B cell (primary cell): ENCODE measurements around the gene NRP1. TPM values are rescaled to one million over a fixed set of nuclear protein-coding genes. Genes with fewer than 3 reads are reported as not detected.

ENCODE experiments used
- ATAC-seq: fragments of 200-7000 bp; cut with Tn5 transposase; one replicate; pipeline ENCODE4 v1.10.0; 2021; ENCODE audit warnings: low read depth, mild to moderate bottlenecking, moderate number of reproducible peaks, moderate library complexity
- CTCF ChIA-PET: fragments of 350-600 bp; sonication (Branson Sonifier 250); formaldehyde crosslinking; loops from one replicate; lab custom pipeline; 2021; ENCODE audit warnings: antibody characterized with exemption, inconsistent platforms; lab: Charles Lee
- POLR2A ChIA-PET: fragments of 350-600 bp; sonication (Branson Sonifier 250); formaldehyde crosslinking; loops from one replicate; lab custom pipeline; 2021; ENCODE audit warnings: antibody characterized with exemption; lab: Charles Lee
- DNase-seq: peaks from one replicate; pipeline ENCODE4 v3.0.0; 2013
- H2AFZ ChIP-seq: 2 replicates; pipeline ENCODE4 v1.6.1; 2012; ENCODE audit warnings: mild to moderate bottlenecking, low read depth, low read length; ENCODE audit not compliant: insufficient read depth, poor library complexity, severe bottlenecking
- H3K27ac ChIP-seq, 2 donors: 1 replicate in 1 of 2; 2 replicates in 1 of 2; pipeline ENCODE4 v1.5.1; 2012 to 2013; ENCODE audit warnings: low read length in 2 of 2, mild to moderate bottlenecking in 2 of 2, moderate library complexity in 1 of 2
- H3K27me3 ChIP-seq, 4 experiments: fragments of 200-600 bp in 1 of 4; sonication (generic) in 1 of 4; replicated peaks in 1 of 4; 1 replicate in 2 of 4; 2 replicates in 2 of 4; pipeline versions ENCODE4 v1.6.1 to v1.7.0; 2013 to 2016; ENCODE audit warnings: low read length in 3 of 4, mild to moderate bottlenecking in 2 of 4, mixed read lengths in 1 of 4, moderate library complexity in 1 of 4; ENCODE audit not compliant: insufficient read depth in 4 of 4, control insufficient read depth in 3 of 4; ENCODE audit errors: control extremely low read depth in 1 of 4
- H3K36me3 ChIP-seq, 2 experiments: replicated peaks in 1 of 2; 1 replicate in 1 of 2; 2 replicates in 1 of 2; pipeline versions ENCODE4 v1.6.1 to v1.7.1; 2013; ENCODE audit warnings: low read length in 1 of 2; ENCODE audit not compliant: insufficient read depth in 2 of 2, control insufficient read depth in 1 of 2; ENCODE audit errors: control extremely low read depth in 1 of 2, extremely low read depth in 1 of 2
- H3K4me1 ChIP-seq, 2 donors: fragments of 200-600 bp in 1 of 2; sonication (generic) in 1 of 2; 1 replicate in 1 of 2; 2 replicates in 1 of 2; pipeline versions ENCODE4 v1.5.1 to v1.6.1; 2013 to 2017; ENCODE audit warnings: low read length in 2 of 2; ENCODE audit not compliant: control insufficient read depth in 2 of 2, insufficient read depth in 2 of 2
- H3K4me2 ChIP-seq: replicated peaks from 2 replicates; pipeline ENCODE3; 2012; ENCODE audit warnings: mild to moderate bottlenecking, low read depth, low read length; ENCODE audit not compliant: poor library complexity, severe bottlenecking
- H3K4me3 ChIP-seq, 5 experiments: fragments of 200-600 bp in 1 of 5; sonication (generic) in 1 of 5; 1 replicate in 3 of 5; 2 replicates in 2 of 5; pipeline versions ENCODE4 v1.5.1 to v1.7.0; 2011 to 2016; ENCODE audit warnings: low read length in 4 of 5, mild to moderate bottlenecking in 4 of 5, low read depth in 2 of 5, control low read depth in 1 of 5, moderate library complexity in 1 of 5; ENCODE audit not compliant: insufficient read depth in 1 of 5; ENCODE audit errors: control extremely low read depth in 1 of 5, extremely low read depth in 1 of 5
- H3K79me2 ChIP-seq: fragments of 200-600 bp; sonication (generic); one replicate; pipeline ENCODE4 v1.6.0; 2016; ENCODE audit warnings: low read length; ENCODE audit not compliant: control insufficient read depth, insufficient read depth
- H3K9ac ChIP-seq: fragments of 200-600 bp; sonication (generic); 2 replicates; pipeline ENCODE4 v1.6.1; 2017; ENCODE audit warnings: mild to moderate bottlenecking, low read length, moderate library complexity
- H3K9me3 ChIP-seq, 3 donors: one replicate each; pipeline versions ENCODE4 v1.6.1 to v1.7.1; 2013; ENCODE audit warnings: low read length in 2 of 3; ENCODE audit not compliant: control insufficient read depth in 2 of 3, insufficient read depth in 1 of 3; ENCODE audit errors: control extremely low read depth in 1 of 3
- H4K20me1 ChIP-seq: 2 replicates; pipeline ENCODE4 v1.6.0; 2012; ENCODE audit warnings: mild to moderate bottlenecking, low read length; ENCODE audit not compliant: insufficient read depth, control insufficient read depth, poor library complexity, severe bottlenecking
- H3K27ac Mint-ChIP-seq: one replicate; pipeline ENCODE4 v1.8.0; 2021; ENCODE audit warnings: mixed read lengths
- H3K27me3 Mint-ChIP-seq: one replicate; pipeline ENCODE4 v1.8.0; 2021; ENCODE audit warnings: mixed read lengths
- H3K4me1 Mint-ChIP-seq: one replicate; pipeline ENCODE4 v1.8.0; 2021; ENCODE audit warnings: mixed read lengths
- H3K4me3 Mint-ChIP-seq: one replicate; pipeline ENCODE4 v1.8.0; 2021; ENCODE audit warnings: mixed read lengths
- H3K9me3 Mint-ChIP-seq: one replicate; pipeline ENCODE4 v1.8.0; 2022; ENCODE audit warnings: mixed read lengths; ENCODE audit not compliant: insufficient read depth
- CTCF ChIP-seq: fragments of 200-600 bp; IDR thresholded peaks from one replicate; pipeline ENCODE4 v1.8.0; 2022; ENCODE audit warnings: antibody characterized with exemption, mild to moderate bottlenecking
- EZH2 ChIP-seq: IDR thresholded peaks from 2 replicates; pipeline ENCODE4 v1.6.1; 2012; ENCODE audit warnings: borderline replicate concordance, low read depth, mild to moderate bottlenecking, moderate library complexity, low read length; ENCODE audit not compliant: insufficient read depth, poor library complexity, severe bottlenecking
- WGBS: methylation state at CpG from one replicate; pipeline ENCODE4 v1.1.5; 2013; ENCODE audit warnings: missing lambda C conversion rate; ENCODE audit not compliant: insufficient coverage; 5-methylcytosine and 5-hydroxymethylcytosine counted together
- intact Hi-C: fragments of 100-400 bp; cut with micrococcal nuclease; formaldehyde crosslinking; loops from one replicate; pipeline ENCODE4 v1.10.0; 2022
- polyA plus RNA-seq: library from polyadenylated mRNA; depleted of rRNA; stranded (reverse); fragments of >200 nt; gene quantifications from 2 replicates; pipeline ENCODE4 v1.2.3, GENCODE V29; 2012
- total RNA-seq, 2 donors: library from RNA; stranded (reverse); fragments of 120-200 nt in 1 of 2; gene quantifications; 1 replicate in 1 of 2; 2 replicates in 1 of 2; pipeline versions ENCODE4 v1.2.3 to v1.2.4, GENCODE V29; 2013 to 2022

NRP1 gene
- total and polyA plus RNA-seq, 2 donors (not counting 1 experiment from before 2014, with no cell fraction given), result 0.34 TPM; not detected in 1

DNA sequence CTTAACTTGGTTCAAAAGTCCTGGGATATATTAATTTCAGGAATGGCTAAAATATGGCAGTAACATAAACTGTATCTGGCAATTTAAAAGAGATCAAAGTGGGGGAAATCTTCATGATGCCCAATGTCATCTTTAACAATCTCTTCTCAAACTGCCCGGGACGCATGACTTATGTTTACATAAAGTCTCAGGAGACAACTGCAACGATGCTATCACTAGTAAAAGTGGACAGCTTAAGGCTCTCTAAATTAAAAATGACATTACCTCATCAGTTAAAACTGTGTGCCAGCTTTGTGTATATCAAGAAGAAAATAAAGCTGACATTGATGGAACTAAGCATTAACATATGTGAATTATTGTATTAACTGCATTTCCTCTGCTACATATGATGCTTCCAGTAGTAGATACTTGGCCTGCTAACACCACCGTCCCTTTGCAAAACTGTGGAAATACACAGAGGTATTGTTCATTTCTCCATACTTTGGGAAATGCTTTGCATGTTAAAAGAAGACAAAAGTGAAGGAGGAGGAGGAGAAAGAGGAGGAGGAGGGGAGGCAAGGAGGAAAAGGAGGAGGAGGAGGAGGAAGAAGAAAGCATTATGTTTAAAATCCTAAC, 62.4 kb downstream of the NRP1 start:
- H3K27ac ChIP-seq, result no peak overlapping the region
- H3K36me3 ChIP-seq, result no peaks in the 10 kb centered on the region
- intact Hi-C loops, result no loop called here
- H3K4me2 ChIP-seq, result no peak overlapping the region
- TF ChIP-seq EZH2, result no peak
- no peak for TF ChIP-seq CTCF
- Mint-ChIP-seq H3K27ac (no peak overlapping the region), H3K4me1 (no peaks in the 10 kb centered on the region), H3K9me3 (no peaks in the 10 kb centered on the region), H3K27me3 (peaks cover 3% of the 10 kb centered on the region), H3K4me3 (no peak overlapping the region)
- no peak overlapping the region for H2AFZ ChIP-seq
- ChIA-PET POLR2A (no interaction called here), CTCF (no interaction called here)
- H3K9ac ChIP-seq, result no peak overlapping the region
- no peaks in the 10 kb centered on the region for H3K4me1 ChIP-seq
- no peaks in the 10 kb centered on the region for H3K9me3 ChIP-seq
- H3K4me3 ChIP-seq, result no peak overlapping the region
- peaks cover 0 to 5% (median 0%) of the 10 kb centered on the region in 4 experiments for H3K27me3 ChIP-seq
- DNase-seq (no peak), ATAC-seq (no peak)
- no peaks in the 10 kb centered on the region for H3K79me2 ChIP-seq
- no CpG with 5 or more reads among the region's 4 CpGs for WGBS
- no peaks in the 10 kb centered on the region for H4K20me1 ChIP-seq

DNA sequence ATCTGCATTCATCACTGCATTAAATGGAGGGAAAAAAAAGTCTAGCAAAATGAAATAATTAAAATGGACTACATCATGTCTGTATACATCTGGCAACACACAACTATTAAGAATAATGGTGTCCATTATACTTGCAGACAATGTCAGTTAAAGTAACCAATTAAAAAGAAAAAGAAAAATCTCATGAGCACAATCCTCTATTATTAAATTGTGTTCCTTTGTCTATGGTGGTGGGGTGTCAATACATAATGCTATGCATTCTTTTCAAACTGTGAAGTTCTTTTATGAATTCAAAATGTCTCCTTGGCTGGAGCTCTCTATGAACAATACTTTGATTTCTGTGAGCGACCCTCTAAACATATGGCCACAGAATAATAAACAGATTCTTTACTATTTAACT, 63.5 kb downstream of the NRP1 start:
- no peak for TF ChIP-seq CTCF
- no peak for TF ChIP-seq EZH2
- Histone ChIP-seq H3K4me1 (no peaks in the 10 kb centered on the region), H3K27me3 (peaks cover 0 to 5% (median 0%) of the 10 kb centered on the region in 4 experiments), H3K27ac (no peak overlapping the region), H2AFZ (no peak overlapping the region), H3K79me2 (no peaks in the 10 kb centered on the region), H3K4me3 (no peak overlapping the region), H3K9me3 (no peaks in the 10 kb centered on the region), H3K4me2 (no peak overlapping the region), H4K20me1 (no peaks in the 10 kb centered on the region), H3K9ac (no peak overlapping the region), H3K36me3 (no peaks in the 10 kb centered on the region)
- H3K9me3 Mint-ChIP-seq, result no peaks in the 10 kb centered on the region
- CTCF ChIA-PET, result no interaction called here
- H3K4me1 Mint-ChIP-seq, result no peaks in the 10 kb centered on the region
- no peak for ATAC-seq
- intact Hi-C loops, result no loop called here
- POLR2A ChIA-PET, result no interaction called here
- H3K27me3 Mint-ChIP-seq, result peaks cover 3% of the 10 kb centered on the region
- H3K27ac Mint-ChIP-seq, result no peak overlapping the region
- no CpG with 5 or more reads among the region's 1 CpG for WGBS
- no peak overlapping the region for H3K4me3 Mint-ChIP-seq
- no peak for DNase-seq
